Limb (tissue), 2 donors: ENCODE measurements around the gene EXOC5.
"Not testable (repeated sequence)": the region's sequence is repeated elsewhere in the genome, so short reads cannot be mapped to it uniquely, and the experiment has no call there.

Experiments used
- DNase-seq, 2 donors: peaks; one replicate each; pipeline ENCODE4 v3.0.0-alpha.2; 2016; ENCODE audit errors: extremely low spot score in 2 of 2

The EXOC5 gene

DNA sequence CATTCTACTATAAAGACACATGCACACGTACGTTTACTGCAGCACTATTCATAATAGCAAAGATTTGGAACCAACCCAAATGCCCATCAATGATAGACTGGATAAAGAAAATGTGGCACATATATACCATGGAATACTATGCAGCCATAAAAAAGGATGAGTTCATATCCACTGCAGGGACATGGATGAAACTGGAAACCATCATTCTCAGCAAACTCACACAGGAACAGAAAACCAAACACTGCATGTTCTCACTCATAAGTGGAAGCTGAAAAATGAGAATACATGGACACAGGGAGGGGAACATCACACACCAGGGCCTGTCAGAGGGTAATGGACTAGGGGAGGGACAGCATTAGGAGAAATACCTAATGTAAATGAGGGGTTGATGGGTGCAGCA, 10.5 kb downstream of the EXOC5 start:
- not testable (repeated sequence) for DNase-seq

DNA sequence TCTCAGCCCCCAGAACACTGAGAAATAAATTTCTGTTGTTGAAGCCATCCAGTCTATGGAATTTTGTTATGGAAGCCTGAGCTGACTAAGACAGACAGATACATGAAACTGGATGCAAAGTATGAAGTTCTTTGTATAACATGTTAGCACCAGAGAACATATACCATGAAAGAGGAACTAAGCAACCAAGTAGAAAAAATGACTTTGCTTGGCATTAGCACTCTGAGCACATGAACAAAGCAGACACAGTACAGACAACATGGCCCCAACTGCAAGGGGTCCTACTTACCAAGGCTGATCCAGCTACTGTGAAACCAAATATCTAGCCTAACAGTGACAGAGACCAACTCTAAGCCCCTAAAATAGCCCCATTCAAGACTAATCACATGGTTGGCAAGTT, 13.8 kb downstream of the EXOC5 start:
- no peak for DNase-seq

DNA sequence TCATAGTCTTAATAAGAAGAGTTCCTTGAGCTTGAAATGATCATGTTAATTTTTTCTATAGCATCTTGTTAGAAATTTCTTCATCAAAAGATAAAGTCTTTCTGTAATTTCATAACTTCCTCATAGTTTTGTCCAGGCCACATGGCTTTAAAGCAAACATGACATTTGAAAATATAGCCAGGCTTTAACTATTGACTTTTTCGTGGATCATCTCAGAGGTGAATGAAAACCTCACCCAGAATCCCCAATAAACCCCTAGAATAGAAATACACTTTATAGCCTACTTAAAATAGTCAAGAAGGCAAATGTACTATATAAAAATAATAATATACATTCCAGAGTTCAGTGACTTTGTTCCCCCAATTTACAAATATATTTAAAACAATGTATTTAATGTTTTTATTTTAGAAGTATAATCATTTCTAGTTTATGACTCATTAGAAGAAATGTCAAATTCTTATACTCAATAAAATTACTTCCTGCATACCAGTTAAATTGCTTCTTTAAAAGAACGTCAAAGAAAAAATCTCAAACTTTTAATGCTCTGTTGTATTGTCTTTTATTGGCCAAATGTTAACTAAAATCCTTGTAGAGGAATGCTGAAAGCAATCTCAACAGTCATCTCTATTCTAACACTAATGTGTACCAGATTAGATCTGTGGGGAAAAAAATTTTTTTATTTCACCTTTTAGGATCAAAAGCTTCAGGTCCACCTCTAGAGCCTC, 21.6 kb downstream of the EXOC5 start:
- DNase-seq: no peak

DNA sequence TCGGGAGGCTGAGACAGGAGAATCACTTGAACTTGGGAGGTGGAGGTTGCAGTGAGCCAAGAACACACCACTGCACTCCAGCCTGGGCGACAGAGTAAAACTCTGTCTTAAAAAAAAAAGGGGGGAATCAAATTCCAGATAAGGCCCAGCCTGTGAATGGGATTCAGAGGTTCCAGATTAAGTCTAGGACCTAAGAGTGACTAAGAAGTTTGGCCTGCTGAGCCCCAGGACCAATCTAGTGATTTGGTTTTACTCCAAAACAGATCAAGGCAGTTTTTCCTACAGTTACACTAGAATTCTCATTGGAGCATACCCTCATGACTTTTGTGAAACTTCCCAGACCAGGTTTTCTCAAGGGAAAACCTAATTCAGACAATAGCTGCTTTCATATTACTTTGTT, 22.8 kb downstream of the EXOC5 start:
- no peak for DNase-seq

- no peak for DNase-seq
Measured at GRCh38 chr14:57244106-57244505, 24.6 kb downstream of the EXOC5 start.

- no peak for DNase-seq
Measured at GRCh38 chr14:57243320-57243719, 25.4 kb downstream of the EXOC5 start.

DNA sequence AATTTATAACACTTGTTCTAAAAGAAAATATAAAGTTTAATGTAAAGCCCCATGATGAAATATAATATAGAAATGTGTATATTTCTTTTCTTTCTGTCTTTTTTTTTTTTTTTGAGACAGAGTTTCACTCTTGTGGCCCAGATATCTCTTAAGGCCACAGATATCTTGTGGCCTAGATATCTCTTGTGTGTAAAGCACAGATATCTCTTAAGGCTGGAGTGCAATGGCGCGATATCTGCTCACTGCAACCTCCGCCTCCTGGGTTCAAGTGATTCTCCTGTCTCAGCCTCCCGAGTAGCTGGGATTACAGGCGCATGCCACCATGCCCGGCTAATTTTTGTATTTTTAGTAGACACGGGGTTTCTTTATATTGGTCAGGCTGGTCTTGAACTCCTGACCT, 28.6 kb downstream of the EXOC5 start:
- not testable (repeated sequence) for DNase-seq

DNA sequence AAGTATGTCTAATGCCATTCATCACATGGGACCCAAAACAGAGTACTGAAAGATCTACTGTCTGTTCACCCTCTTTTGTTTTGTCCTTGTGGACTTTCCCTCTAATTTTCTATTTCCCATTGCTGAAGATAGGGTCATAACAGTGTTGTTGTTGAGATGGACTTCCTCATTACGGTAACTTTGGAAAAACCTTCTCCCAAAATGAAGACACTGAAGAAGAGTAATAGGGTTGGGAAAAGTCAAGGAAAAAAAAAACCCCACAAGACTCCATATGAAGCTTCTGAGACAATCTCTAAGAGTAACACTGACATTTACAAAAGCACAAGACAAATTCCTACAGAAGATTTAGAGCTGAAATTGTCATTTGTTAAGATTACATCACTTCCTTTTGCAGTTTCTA, 36.7 kb downstream of the EXOC5 start:
- no peak for DNase-seq

DNA sequence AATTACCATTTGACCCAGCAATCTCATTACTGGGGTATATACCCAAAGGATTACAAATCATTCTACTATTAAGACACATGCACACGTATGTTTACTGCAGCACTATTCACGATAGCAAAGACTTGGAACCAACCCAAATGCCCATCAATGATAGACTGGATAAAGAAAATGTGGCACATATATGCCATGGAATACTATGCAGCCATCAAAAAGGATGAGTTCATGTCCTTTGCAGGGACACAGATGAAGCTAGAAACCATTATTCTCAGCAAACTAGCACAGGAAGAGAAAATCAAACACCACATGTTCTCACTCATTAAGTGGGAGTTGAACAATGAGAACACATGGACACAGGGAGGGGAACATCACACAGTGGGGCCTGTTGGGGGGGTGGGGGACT, 40.4 kb downstream of the EXOC5 start:
- DNase-seq: not testable (repeated sequence)

- no peak for DNase-seq
Measured at GRCh38 chr14:57227083-57227482, 41.6 kb downstream of the EXOC5 start.

DNA sequence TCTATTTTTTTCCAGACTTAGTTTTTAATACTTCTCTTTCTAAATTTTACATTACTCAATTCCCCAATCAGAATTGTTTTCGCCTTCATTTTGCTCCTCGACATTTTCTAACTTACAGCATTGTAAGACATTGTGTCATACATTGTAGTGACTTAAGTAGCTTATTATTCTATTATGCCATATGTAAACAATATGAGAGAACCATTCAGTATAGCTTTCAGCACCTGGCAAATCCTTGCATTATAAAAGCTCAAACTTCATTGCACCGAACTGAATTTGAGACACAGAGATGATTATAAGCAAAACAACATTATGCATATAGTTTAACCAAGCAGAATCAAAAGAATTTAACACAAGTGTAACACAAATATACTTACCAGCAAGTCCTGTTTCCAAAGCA, 46.8 kb downstream of the EXOC5 start:
- DNase-seq: no peak

DNA sequence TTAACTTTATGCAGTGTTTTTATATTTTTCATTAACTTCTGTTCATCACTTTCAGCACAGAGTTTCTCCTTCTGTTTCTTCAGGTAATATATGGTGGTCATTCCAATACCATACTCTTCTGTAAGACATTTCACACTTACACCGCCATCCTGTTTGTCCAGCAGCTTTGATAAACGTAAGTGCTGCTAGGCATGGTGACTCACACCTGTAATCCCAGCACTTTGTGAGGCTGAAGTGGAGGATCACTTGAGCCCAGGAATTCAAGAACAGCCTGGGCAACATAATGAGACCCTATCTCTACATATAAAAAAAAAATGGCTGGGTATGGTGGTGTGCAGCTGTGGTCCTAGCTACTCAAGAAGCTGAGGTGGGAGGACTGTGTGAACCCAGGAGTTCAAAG, 55.8 kb downstream of the EXOC5 start:
- DNase-seq: no peak

- DNase-seq: no peak
Measured at GRCh38 chr14:57209561-57209960, 59.1 kb downstream of the EXOC5 start.

DNA sequence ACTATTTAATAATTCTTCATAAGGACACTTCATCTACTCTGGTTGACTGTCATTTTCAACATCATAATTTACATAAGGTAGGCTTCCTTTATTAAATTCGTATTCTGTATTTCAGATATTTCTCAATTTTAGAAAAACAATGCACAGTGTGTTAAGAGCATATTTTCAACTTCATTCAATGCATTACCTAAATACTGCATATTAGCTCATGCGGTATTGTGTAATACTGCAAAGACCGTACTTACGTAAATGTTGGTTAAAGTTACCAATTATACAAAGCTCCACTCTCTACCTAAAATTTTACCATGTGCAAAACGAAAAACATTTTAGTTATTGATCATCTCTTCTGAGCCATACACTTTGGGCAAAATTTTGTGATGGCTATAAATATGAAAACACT, 62.8 kb downstream of the EXOC5 start:
- DNase-seq: no peak

DNA sequence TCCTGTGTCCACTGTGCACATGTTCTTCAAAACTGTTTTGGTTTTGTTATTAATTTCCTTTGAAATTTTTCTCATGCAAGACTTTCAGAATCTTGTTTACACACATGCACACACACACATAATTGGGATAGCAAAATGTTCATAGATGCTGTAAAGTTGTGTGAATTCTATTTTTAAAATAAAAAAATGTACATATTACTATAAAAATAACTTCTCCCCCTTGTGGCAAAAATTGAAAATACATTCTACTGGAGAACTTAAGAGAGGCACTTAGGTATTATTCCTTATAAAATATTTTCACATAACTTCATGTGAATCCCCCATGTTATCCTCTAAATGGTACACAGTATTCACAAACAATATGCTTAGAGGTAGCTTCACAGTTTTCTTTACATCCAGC, 66.0 kb downstream of the EXOC5 start:
- not testable (repeated sequence) for DNase-seq

GRCh38 chr14:57199921-57200320, 68.8 kb downstream of the EXOC5 start:
- DNase-seq: no peak

GRCh38 chr14:57189070-57189469, 79.6 kb downstream of the EXOC5 start:
- peak in 1 of 2 donors; percentile 57 for DNase-seq

DNA sequence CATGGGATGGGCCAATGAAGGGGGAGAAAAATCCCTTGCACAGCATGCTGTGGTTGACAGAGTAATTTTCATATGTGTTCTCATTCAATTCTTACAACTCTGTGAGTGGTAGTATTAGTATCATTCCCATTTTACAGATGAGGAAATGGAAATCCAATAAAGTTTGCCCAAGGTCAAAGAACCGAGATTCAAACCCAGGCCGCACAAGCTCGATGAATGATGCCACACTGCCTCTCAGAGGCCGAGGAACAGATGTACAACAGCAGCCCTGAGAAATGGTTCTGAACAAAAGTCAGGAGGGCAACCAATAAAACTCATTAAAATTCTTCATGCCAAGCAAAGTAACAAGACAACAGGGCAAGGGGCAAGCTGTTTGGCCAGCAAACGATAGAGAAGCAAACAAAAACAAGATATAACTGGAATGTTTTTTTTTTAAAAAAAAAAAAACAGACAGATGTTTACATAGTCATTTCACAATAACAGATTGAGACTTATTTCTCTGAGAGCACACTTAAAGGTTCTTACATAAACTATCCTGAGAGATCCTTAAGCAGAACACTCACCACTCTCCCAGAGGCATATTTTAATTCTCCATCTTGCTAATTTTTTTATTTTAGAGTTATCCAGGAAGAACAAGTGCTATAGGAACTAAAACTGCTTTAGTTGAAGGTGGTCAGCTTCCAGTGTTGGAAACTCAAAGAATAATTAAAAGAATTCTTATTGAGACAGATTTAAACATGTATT, 85.8 kb downstream of the EXOC5 start:
- no peak for DNase-seq

GRCh38 chr14:57179273-57179672, 89.4 kb downstream of the EXOC5 start:
- DNase-seq: no peak

DNA sequence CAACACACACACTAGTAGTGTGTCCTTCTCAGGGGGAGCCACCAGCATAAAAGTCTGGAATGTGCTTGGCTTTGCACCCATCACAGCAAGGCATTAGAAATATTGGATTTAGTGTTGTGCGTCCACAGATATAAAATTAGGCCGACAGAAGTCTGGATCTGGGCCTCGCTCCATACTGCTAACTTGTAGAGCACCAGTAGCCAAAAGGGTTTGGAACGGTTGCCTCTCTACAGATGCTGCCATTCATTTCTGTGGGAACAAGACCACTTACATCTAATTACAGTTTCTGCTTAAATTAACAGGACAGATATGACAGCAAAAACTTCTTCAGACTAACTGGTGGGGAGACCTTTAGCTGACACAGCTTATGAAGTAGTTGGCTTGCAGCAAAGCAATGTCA, 94.2 kb downstream of the EXOC5 start:
- DNase-seq: no peak

DNA sequence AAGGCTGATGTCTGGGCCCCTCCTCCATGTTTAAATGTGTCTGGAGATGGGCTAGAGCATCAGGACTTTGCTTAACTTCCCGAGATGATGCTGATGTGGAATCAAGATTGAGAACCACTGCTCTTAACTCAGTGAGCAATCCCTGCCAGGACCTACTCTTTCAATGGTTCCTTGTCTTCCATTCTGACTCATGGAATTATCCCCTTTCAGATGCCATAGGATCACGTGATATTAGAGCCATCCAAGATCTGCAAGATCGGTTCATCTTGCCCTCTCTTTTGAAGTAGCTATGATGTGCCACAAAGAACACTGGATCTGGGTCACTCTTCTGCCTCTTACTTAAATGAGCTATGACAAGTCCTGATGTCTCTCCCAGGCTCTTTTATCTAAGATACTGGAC, 96.8 kb downstream of the EXOC5 start:
- no peak for DNase-seq

GRCh38 chr14:57171363-57171762, 97.3 kb downstream of the EXOC5 start:
- DNase-seq: no peak

DNA sequence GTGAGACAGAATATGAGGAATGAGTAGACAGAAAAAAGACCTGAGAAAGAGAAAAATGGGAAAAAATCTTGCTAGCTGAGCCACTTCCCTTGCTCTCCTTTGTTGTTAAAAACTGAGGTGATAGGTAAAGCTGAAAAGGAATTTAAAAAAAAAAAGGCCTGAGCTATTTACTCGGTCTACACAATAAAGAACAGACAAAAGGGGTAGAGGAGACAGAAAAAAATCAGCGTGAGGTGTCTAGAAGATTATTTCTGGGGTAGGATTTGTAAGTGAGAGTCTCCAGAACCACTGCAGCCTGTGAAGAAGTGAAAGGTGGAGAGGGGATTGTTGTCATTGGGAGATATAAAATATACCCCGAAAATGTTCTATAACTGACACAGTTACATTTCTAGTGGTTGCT, 98.8 kb downstream of the EXOC5 start:
- no peak for DNase-seq
